LNCaP clone FGC (cell line): ENCODE results near the gene DGKB.
"Not testable (repeated sequence)": the region's sequence is repeated elsewhere in the genome, so short reads cannot be mapped to it uniquely, and the experiment has no call there.

Experiments used
- DNase-seq: peaks from one replicate; pipeline ENCODE4 v3.0.0-alpha.2; 2011; ENCODE audit warnings: low read depth
- H3K4me3 ChIP-seq: 2 replicates; pipeline ENCODE4 v1.5.1; 2011; ENCODE audit warnings: mild to moderate bottlenecking, low read depth, low read length, control low read depth
- CTCF ChIP-seq: IDR thresholded peaks from 2 replicates; pipeline ENCODE4 v1.5.1; 2012; ENCODE audit warnings: mild to moderate bottlenecking; ENCODE audit not compliant: control insufficient read depth, insufficient read depth; ENCODE audit errors: extremely low read depth

DGKB gene

GRCh38 chr7:14497390-14497789, 405.2 kb downstream of the DGKB start:
- no peak overlapping the region for H3K4me3 ChIP-seq
- no peak for TF ChIP-seq CTCF
- DNase-seq: no peak

GRCh38 chr7:14495633-14496032, 406.9 kb downstream of the DGKB start:
- no peak for DNase-seq
- H3K4me3 ChIP-seq: no peak overlapping the region
- TF ChIP-seq CTCF: no peak

- no peak for DNase-seq
- H3K4me3 ChIP-seq: no peak overlapping the region
- no peak for TF ChIP-seq CTCF
Measured at GRCh38 chr7:14487701-14488395, 414.7 kb downstream of the DGKB start.

- H3K4me3 ChIP-seq: no peak overlapping the region
- DNase-seq: no peak
- peak; percentile 25; the same call in 1 of the 2 replicates for TF ChIP-seq CTCF
Measured at GRCh38 chr7:14483663-14484062, 418.9 kb downstream of the DGKB start.

GRCh38 chr7:14480281-14480680, 422.3 kb downstream of the DGKB start:
- TF ChIP-seq CTCF: no peak
- no peak overlapping the region for H3K4me3 ChIP-seq
- DNase-seq: no peak

GRCh38 chr7:14478834-14479510, 423.6 kb downstream of the DGKB start:
- TF ChIP-seq CTCF: no peak
- H3K4me3 ChIP-seq: no peak overlapping the region
- DNase-seq: no peak

- H3K4me3 ChIP-seq: not testable (repeated sequence)
Measured at GRCh38 chr7:14461716-14462115, 440.8 kb downstream of the DGKB start.

GRCh38 chr7:14458846-14459245, 443.7 kb downstream of the DGKB start:
- not testable (repeated sequence) for DNase-seq, H3K4me3 ChIP-seq

More at GRCh38 chr7:14461716-14462115, 440.8 kb downstream of the DGKB start:
- not testable (repeated sequence) for DNase-seq
